GM23338 (cell line): Measurements from ENCODE around the gene MAGI1. TPM values are rescaled to one million over a fixed set of nuclear protein-coding genes. Genes with fewer than 3 reads are reported as not detected.
A peak's percentile ranks its signal among the peaks of the same experiment; 100 is the strongest.

Experiments
- ATAC-seq: fragments of 200-7000 bp; cut with Tn5 transposase; 3 replicates; pipeline ENCODE4 v1.9.1; 2020
- DNase-seq: peaks from one replicate; pipeline ENCODE4 v3.0.0-alpha.2; 2015; ENCODE audit warnings: low spot score
- H2AFZ ChIP-seq: fragments of 200-600 bp; sonication (generic); 2 replicates; pipeline ENCODE4 v1.8.0; 2016; ENCODE audit warnings: antibody characterized with exemption, mild to moderate bottlenecking, moderate library complexity
- H3F3A ChIP-seq: fragments of 200-600 bp; sonication (generic); replicated peaks from 2 replicates; pipeline ENCODE4 v1.8.0; 2017; ENCODE audit warnings: antibody characterized with exemption, mixed run types, low read depth
- H3K27ac ChIP-seq: fragments of 200-600 bp; sonication (generic); 2 replicates; pipeline ENCODE4 v1.6.1; 2016; ENCODE audit warnings: low read depth
- H3K27me3 ChIP-seq: fragments of 200-600 bp; sonication (generic); 2 replicates; pipeline ENCODE4 v1.8.0; 2016; ENCODE audit warnings: mild to moderate bottlenecking, mixed run types, moderate library complexity; ENCODE audit not compliant: insufficient read depth
- H3K36me3 ChIP-seq: fragments of 200-600 bp; sonication (generic); 2 replicates; pipeline ENCODE4 v1.8.0; 2016; ENCODE audit warnings: mild to moderate bottlenecking; ENCODE audit not compliant: insufficient read depth
- H3K4me1 ChIP-seq: fragments of 200-600 bp; sonication (generic); 2 replicates; pipeline ENCODE4 v1.8.0; 2016; ENCODE audit warnings: mild to moderate bottlenecking, moderate library complexity; ENCODE audit not compliant: insufficient read depth
- H3K4me2 ChIP-seq: fragments of 200-600 bp; sonication (generic); 2 replicates; pipeline ENCODE4 v1.7.1; 2017; ENCODE audit warnings: mixed run types
- H3K4me3 ChIP-seq: fragments of 200-600 bp; sonication (generic); 2 replicates; pipeline ENCODE4 v1.6.1; 2016; ENCODE audit warnings: mixed run types
- H3K79me2 ChIP-seq: fragments of 200-600 bp; sonication (generic); replicated peaks from 2 replicates; pipeline ENCODE4 v1.8.0; 2017; ENCODE audit warnings: mild to moderate bottlenecking; ENCODE audit not compliant: insufficient read depth
- H3K9me2 ChIP-seq: fragments of 200-600 bp; sonication (generic); 2 replicates; pipeline ENCODE4 v1.8.0; 2017; ENCODE audit not compliant: insufficient read depth
- H4K20me1 ChIP-seq: fragments of 200-600 bp; sonication (generic); replicated peaks from 2 replicates; pipeline ENCODE4 v1.8.0; 2017; ENCODE audit warnings: mild to moderate bottlenecking; ENCODE audit not compliant: insufficient read depth
- H3K27ac Mint-ChIP-seq: 2 replicates; pipeline ENCODE4 v1.8.0; 2020; ENCODE audit warnings: inconsistent platforms, mild to moderate bottlenecking, moderate library complexity, mixed read lengths
- H3K27me3 Mint-ChIP-seq: 3 replicates; pipeline ENCODE4 v1.8.0; 2022; ENCODE audit warnings: low read depth, mild to moderate bottlenecking, moderate library complexity, mixed read lengths, inconsistent platforms; ENCODE audit not compliant: insufficient read depth, poor library complexity
- H3K36me3 Mint-ChIP-seq: 3 replicates; pipeline ENCODE4 v1.8.0; 2021; ENCODE audit warnings: low read depth, mild to moderate bottlenecking, inconsistent platforms, moderate library complexity, mixed read lengths
- H3K4me1 Mint-ChIP-seq: 3 replicates; pipeline ENCODE4 v1.8.0; 2020; ENCODE audit warnings: mild to moderate bottlenecking, inconsistent platforms, mixed read lengths
- H3K4me3 Mint-ChIP-seq: 3 replicates; pipeline ENCODE4 v1.8.0; 2021; ENCODE audit warnings: moderate library complexity, mild to moderate bottlenecking, inconsistent platforms, mixed read lengths
- H3K9me3 Mint-ChIP-seq: 3 replicates; pipeline ENCODE4 v1.8.0; 2020; ENCODE audit warnings: moderate library complexity, mild to moderate bottlenecking, inconsistent platforms, mixed read lengths
- CREB1 ChIP-seq: fragments of 250-450 bp; sonication (Bioruptor Pico); IDR thresholded peaks from 2 replicates; pipeline ENCODE4 v1.5.0; 2020; ENCODE audit warnings: low read depth, mild to moderate bottlenecking, moderate library complexity
- CTCF ChIP-seq, 2 experiments: fragments of 200-600 bp in 1 of 2; sonication (generic) in 1 of 2; conservative IDR thresholded peaks; 2 replicates each; pipeline versions ENCODE4 v1.5.1 to v1.6.1; 2016 to 2017; ENCODE audit warnings: antibody characterized with exemption in 2 of 2, low read depth in 2 of 2, mild to moderate bottlenecking in 2 of 2, moderate library complexity in 1 of 2
- JUNB ChIP-seq: IDR thresholded peaks from one replicate; pipeline ENCODE4 v1.6.1; 2016; ENCODE audit warnings: antibody characterized with exemption; ENCODE audit not compliant: unreplicated experiment
- NANOG ChIP-seq: IDR thresholded peaks from 2 replicates; pipeline ENCODE4 v1.6.1; 2016; ENCODE audit warnings: antibody characterized with exemption, borderline replicate concordance
- POLR2AphosphoS5 ChIP-seq: IDR thresholded peaks from 2 replicates; pipeline ENCODE4 v1.6.1; 2016; ENCODE audit warnings: antibody characterized with exemption, low read depth
- REST ChIP-seq: IDR thresholded peaks from one replicate; pipeline ENCODE4 v1.6.1; 2018; ENCODE audit warnings: antibody characterized with exemption; ENCODE audit not compliant: unreplicated experiment
- STAT1 ChIP-seq: IDR thresholded peaks from one replicate; pipeline ENCODE4 v1.6.1; 2016; ENCODE audit warnings: antibody characterized with exemption; ENCODE audit not compliant: unreplicated experiment
- ZNF331 ChIP-seq: fragments of 250-450 bp; sonication (Bioruptor Pico); IDR thresholded peaks from 2 replicates; pipeline ENCODE4 v1.5.0; 2020; ENCODE audit warnings: low read depth, mild to moderate bottlenecking, moderate library complexity
- polyA plus RNA-seq: library from polyadenylated mRNA; unstranded; fragments of >200 nt; fragmentation: Nextera tagmentation; extraction: Ambion mirVana; gene quantifications from 2 replicates; pipeline ENCODE4 v1.2.1, GENCODE V29; 2016
- total RNA-seq: library from RNA; depleted of rRNA; stranded (reverse); fragments of >200 nt; shearing (Covaris generic); gene quantifications from 2 replicates; pipeline ENCODE4 v1.2.3, GENCODE V29; 2014

Gene MAGI1
- total and polyA plus RNA-seq, 2 experiments from 2014 or later = 27.4 to 71.2 TPM

GRCh38 chr3:65500398-65501306, 538.1 kb downstream of the MAGI1 start (continued):
- TF ChIP-seq REST (no peak), POLR2AphosphoS5 (no peak), CREB1 (CRISPR knock-in tag) (no peak), STAT1 (no peak), NANOG (no peak), ZNF331 (CRISPR knock-in tag) (no peak)

GRCh38 chr3:65497846-65498245, 540.9 kb downstream of the MAGI1 start:
- ATAC-seq = peak; percentile 68
- no peak overlapping the region for H3K4me3 ChIP-seq
- H3K36me3 ChIP-seq = no peaks in the 10 kb centered on the region
- H3K27ac ChIP-seq = no peak overlapping the region
- no peaks in the 10 kb centered on the region for H3K9me3 Mint-ChIP-seq
- peaks cover 22% of the 10 kb centered on the region for H3K4me1 ChIP-seq
- H3K4me2 ChIP-seq = no peak overlapping the region
- H3K4me1 Mint-ChIP-seq = peaks cover 38% of the 10 kb centered on the region
- no peaks in the 10 kb centered on the region for H3K9me2 ChIP-seq
- no peaks in the 10 kb centered on the region for H3F3A ChIP-seq
- peaks cover 11% of the 10 kb centered on the region for H4K20me1 ChIP-seq
- H3K36me3 Mint-ChIP-seq = 0 out of 3 replicates have a peak, but pooled peaks cover 4% of the 10 kb centered on the region
- no peak overlapping the region for H3K4me3 Mint-ChIP-seq
- H2AFZ ChIP-seq = no peak overlapping the region
- TF ChIP-seq JUNB = no peak
- no peak for TF ChIP-seq REST
- no peak for TF ChIP-seq CTCF (conservative IDR thresholded peaks at IDR 0.05; ENCODE audit: low read depth in 2 of 2)
- H3K27ac Mint-ChIP-seq = no peak overlapping the region
- no peak for DNase-seq
- no peaks in the 10 kb centered on the region for H3K27me3 ChIP-seq
- H3K27me3 Mint-ChIP-seq = peaks cover 3% of the 10 kb centered on the region
- H3K79me2 ChIP-seq = peaks cover 63% of the 10 kb centered on the region
